C4-2B (cell line): ENCODE results near the gene SPACA7.

ENCODE experiments used
- ZFX ChIP-seq: fragments of 450-650 bp; IDR thresholded peaks from 2 replicates; pipeline ENCODE4 v1.6.1; 2017
- TF ChIP-seq, protein P1 (sequence below): fragments of 450-650 bp; conservative IDR thresholded peaks from 2 replicates; pipeline ENCODE4 v1.5.1; 2017; ENCODE audit warnings: mild to moderate bottlenecking

- TF ChIP-seq, protein P1, sequence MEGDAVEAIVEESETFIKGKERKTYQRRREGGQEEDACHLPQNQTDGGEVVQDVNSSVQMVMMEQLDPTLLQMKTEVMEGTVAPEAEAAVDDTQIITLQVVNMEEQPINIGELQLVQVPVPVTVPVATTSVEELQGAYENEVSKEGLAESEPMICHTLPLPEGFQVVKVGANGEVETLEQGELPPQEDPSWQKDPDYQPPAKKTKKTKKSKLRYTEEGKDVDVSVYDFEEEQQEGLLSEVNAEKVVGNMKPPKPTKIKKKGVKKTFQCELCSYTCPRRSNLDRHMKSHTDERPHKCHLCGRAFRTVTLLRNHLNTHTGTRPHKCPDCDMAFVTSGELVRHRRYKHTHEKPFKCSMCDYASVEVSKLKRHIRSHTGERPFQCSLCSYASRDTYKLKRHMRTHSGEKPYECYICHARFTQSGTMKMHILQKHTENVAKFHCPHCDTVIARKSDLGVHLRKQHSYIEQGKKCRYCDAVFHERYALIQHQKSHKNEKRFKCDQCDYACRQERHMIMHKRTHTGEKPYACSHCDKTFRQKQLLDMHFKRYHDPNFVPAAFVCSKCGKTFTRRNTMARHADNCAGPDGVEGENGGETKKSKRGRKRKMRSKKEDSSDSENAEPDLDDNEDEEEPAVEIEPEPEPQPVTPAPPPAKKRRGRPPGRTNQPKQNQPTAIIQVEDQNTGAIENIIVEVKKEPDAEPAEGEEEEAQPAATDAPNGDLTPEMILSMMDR, result no peak
- no peak for TF ChIP-seq ZFX
These were observed 77.2 kb downstream of the SPACA7 start for GRCh38 chr13:112453207-112453829.
